OCI-LY7 (cell line): ENCODE data around the gene COX4I1. TPM values are rescaled to one million over a fixed set of nuclear protein-coding genes. Genes with fewer than 3 reads are reported as not detected.

Source experiments
- BruUV-seq: library from RNA; stranded (reverse); fragments of 400-500 nt; replicated peaks from 2 replicates; lab custom pipeline; 2021; lab: Mats Ljungman, UMichigan
- CTCF ChIA-PET: fragments of 300-600 bp; sonication (Branson Sonifier 250); formaldehyde crosslinking; loops from one replicate; lab custom pipeline; 2022; ENCODE audit warnings: antibody characterized with exemption; ENCODE audit not compliant: unreplicated experiment; lab: Charles Lee
- POLR2A ChIA-PET: fragments of 300-600 bp; sonication (Branson Sonifier 250); formaldehyde crosslinking; loops from one replicate; lab custom pipeline; 2022; ENCODE audit warnings: antibody characterized with exemption; lab: Charles Lee
- DNase-seq: peaks from one replicate; pipeline ENCODE4 v3.0.0-alpha.2; 2015; ENCODE audit warnings: low spot score
- H2AFZ ChIP-seq: fragments of 200-600 bp; sonication (generic), shearing (Covaris generic); 2 replicates; pipeline ENCODE4 v1.6.1; 2014; ENCODE audit warnings: mild to moderate bottlenecking, antibody characterized with exemption, low read length, moderate library complexity
- H3K27ac ChIP-seq: fragments of 200-600 bp; sonication (generic); 2 replicates; pipeline ENCODE4 v1.5.1; 2014; ENCODE audit warnings: mixed run types, low read depth, mild to moderate bottlenecking, moderate library complexity, low read length, inconsistent platforms; ENCODE audit not compliant: poor library complexity, severe bottlenecking
- H3K36me3 ChIP-seq: fragments of 200-600 bp; sonication (generic); 2 replicates; pipeline ENCODE4 v1.6.1; 2014; ENCODE audit warnings: mild to moderate bottlenecking, antibody characterized with exemption, low read length, moderate library complexity, mixed read lengths; ENCODE audit not compliant: insufficient read depth
- H3K4me1 ChIP-seq: fragments of 200-600 bp; sonication (generic); 2 replicates; pipeline ENCODE4 v1.5.1; 2014; ENCODE audit warnings: mild to moderate bottlenecking, low read length; ENCODE audit not compliant: insufficient read depth, poor library complexity, severe bottlenecking
- H3K4me2 ChIP-seq: fragments of 200-600 bp; sonication (generic); 2 replicates; pipeline ENCODE4 v1.6.1; 2014; ENCODE audit warnings: mild to moderate bottlenecking, low read length
- H3K4me3 ChIP-seq: fragments of 200-600 bp; sonication (generic); 2 replicates; pipeline ENCODE4 v1.5.1; 2014; ENCODE audit warnings: mild to moderate bottlenecking, low read depth, low read length; ENCODE audit not compliant: poor library complexity, severe bottlenecking
- H3K79me2 ChIP-seq: fragments of 200-600 bp; sonication (generic); 2 replicates; pipeline ENCODE4 v1.6.1; 2016; ENCODE audit warnings: low read depth, mild to moderate bottlenecking, low read length, moderate library complexity, mixed read lengths; ENCODE audit not compliant: insufficient read depth
- H3K9me2 ChIP-seq: fragments of 200-600 bp; sonication (generic); 2 replicates; pipeline ENCODE4 v1.6.1; 2016; ENCODE audit warnings: mild to moderate bottlenecking, low read length, mixed read lengths; ENCODE audit not compliant: insufficient read depth
- H3K9me3 ChIP-seq: fragments of 200-600 bp; sonication (generic); 2 replicates; pipeline ENCODE4 v1.6.1; 2014; ENCODE audit warnings: mild to moderate bottlenecking, mixed run types, low read length, mixed read lengths
- H4K20me1 ChIP-seq: fragments of 200-600 bp; sonication (generic); 2 replicates; pipeline ENCODE4 v1.6.1; 2014; ENCODE audit warnings: mild to moderate bottlenecking, antibody characterized with exemption, low read length, moderate library complexity, mixed read lengths; ENCODE audit not compliant: insufficient read depth
- CTCF ChIP-seq: fragments of 200-600 bp; sonication (generic); conservative IDR thresholded peaks from 2 replicates; pipeline ENCODE4 v1.5.1; 2014; ENCODE audit warnings: mild to moderate bottlenecking, antibody characterized with exemption, low read length, moderate library complexity, mixed read lengths
- EZH2phosphoT487 ChIP-seq: fragments of 200-600 bp; sonication (generic); IDR thresholded peaks from 2 replicates; pipeline ENCODE4 v1.6.1; 2018; ENCODE audit warnings: low read depth, borderline replicate concordance, mild to moderate bottlenecking, mixed run types, antibody characterized with exemption, low read length, moderate library complexity, mixed read lengths
- intact Hi-C: fragments of 100-400 bp; cut with micrococcal nuclease; formaldehyde crosslinking; loops from one replicate; pipeline ENCODE4 v1.10.0; 2022; ENCODE audit not compliant: unreplicated experiment
- total RNA-seq, 2 experiments: library from RNA; depleted of rRNA in 1 of 2; stranded (reverse); fragments of >200 nt in 1 of 2; shearing (Covaris generic) in 1 of 2; gene quantifications; 2 replicates each; pipeline ENCODE4 v1.2.3, GENCODE V29; 2014 to 2022

The COX4I1 gene
- total RNA-seq, 2 experiments from 2014 or later, result 542 to 569 TPM

- Histone ChIP-seq H3K9me2 (no peaks in the 10 kb centered on the region), H3K79me2 (no peaks in the 10 kb centered on the region), H3K4me1 (no peaks in the 10 kb centered on the region), H2AFZ (no peak overlapping the region), H4K20me1 (no peaks in the 10 kb centered on the region), H3K9me3 (no peaks in the 10 kb centered on the region), H3K4me2 (no peak overlapping the region), H3K4me3 (no peak overlapping the region), H3K27ac (no peak overlapping the region), H3K36me3 (no peaks in the 10 kb centered on the region)
- POLR2A ChIA-PET, result no interaction called here
- intact Hi-C loops, result no loop called here
- BruUV-seq, result no TSS peak
- CTCF ChIA-PET, result no interaction called here
- TF ChIP-seq EZH2phosphoT487 (no peak), CTCF (no peak)
- DNase-seq, result no peak
Observed at GRCh38 chr16:85840801-85841200, 41.3 kb downstream of the COX4I1 start.

- no peaks in the 10 kb centered on the region for H3K36me3 ChIP-seq
- no peaks in the 10 kb centered on the region for H3K9me3 ChIP-seq
- H3K9me2 ChIP-seq, result no peaks in the 10 kb centered on the region
- BruUV-seq, result no TSS peak
- no peak overlapping the region for H3K4me3 ChIP-seq
- intact Hi-C loops, result no loop called here
- ChIA-PET CTCF (no interaction called here), POLR2A (no interaction called here)
- no peaks in the 10 kb centered on the region for H4K20me1 ChIP-seq
- TF ChIP-seq CTCF (no peak), EZH2phosphoT487 (no peak)
- no peaks in the 10 kb centered on the region for H3K79me2 ChIP-seq
- no peak overlapping the region for H3K4me2 ChIP-seq
- no peak for DNase-seq
- H2AFZ ChIP-seq, result no peak overlapping the region
- no peaks in the 10 kb centered on the region for H3K4me1 ChIP-seq
- no peak overlapping the region for H3K27ac ChIP-seq
Observed at GRCh38 chr16:85842435-85842834, 42.9 kb downstream of the COX4I1 start.

GRCh38 chr16:85842848-85843247, 43.4 kb downstream of the COX4I1 start:
- no peaks in the 10 kb centered on the region for H3K4me1 ChIP-seq
- no peaks in the 10 kb centered on the region for H3K36me3 ChIP-seq
- no peaks in the 10 kb centered on the region for H4K20me1 ChIP-seq
- POLR2A ChIA-PET, result no interaction called here
- intact Hi-C loops, result no loop called here
- BruUV-seq, result no TSS peak
- no peak overlapping the region for H3K4me3 ChIP-seq
- H3K27ac ChIP-seq, result no peak overlapping the region
- CTCF ChIA-PET, result no interaction called here
- H3K79me2 ChIP-seq, result no peaks in the 10 kb centered on the region
- no peaks in the 10 kb centered on the region for H3K9me2 ChIP-seq
- no peak overlapping the region for H3K4me2 ChIP-seq
- no peak for TF ChIP-seq EZH2phosphoT487
- TF ChIP-seq CTCF, result no peak
- no peak overlapping the region for H2AFZ ChIP-seq
- DNase-seq, result no peak
- H3K9me3 ChIP-seq, result no peaks in the 10 kb centered on the region
